Lower lobe of right lung (tissue), 2 donors: ENCODE data around the gene NFAM1. TPM values are rescaled to one million over a fixed set of nuclear protein-coding genes. Genes with fewer than 3 reads are reported as not detected.
A peak's percentile ranks its signal among the peaks of the same experiment; 100 is the strongest.

Source experiments
- ATAC-seq, 2 donors: fragments of 200-7000 bp; cut with Tn5 transposase; one replicate each; pipeline ENCODE4 v1.9.1; 2020 to 2022; ENCODE audit warnings: mild to moderate bottlenecking in 2 of 2, moderate library complexity in 2 of 2
- DNase-seq: peaks from one replicate; pipeline ENCODE4 v3.0.0-alpha.2; 2020
- H3K27ac ChIP-seq: fragments of 200-600 bp; one replicate; pipeline ENCODE4 v1.8.0; 2022
- H3K27me3 ChIP-seq: fragments of 200-600 bp; one replicate; pipeline ENCODE4 v1.8.0; 2022; ENCODE audit warnings: low read depth
- H3K36me3 ChIP-seq: fragments of 200-600 bp; one replicate; pipeline ENCODE4 v1.8.0; 2022; ENCODE audit warnings: mild to moderate bottlenecking
- H3K4me1 ChIP-seq: fragments of 200-600 bp; one replicate; pipeline ENCODE4 v1.8.0; 2022
- H3K4me3 ChIP-seq: fragments of 200-600 bp; one replicate; pipeline ENCODE4 v1.8.0; 2022; ENCODE audit warnings: mild to moderate bottlenecking
- H3K9me3 ChIP-seq: fragments of 200-600 bp; one replicate; pipeline ENCODE4 v1.8.0; 2022
- CTCF ChIP-seq: fragments of 200-600 bp; IDR thresholded peaks from one replicate; pipeline ENCODE4 v1.8.0; 2022; ENCODE audit warnings: antibody characterized with exemption, mild to moderate bottlenecking
- intact Hi-C: fragments of 100-400 bp; cut with DNase I; formaldehyde crosslinking; loops from one replicate; pipeline ENCODE4 v1.11.0; 2022
- total RNA-seq: library from RNA; stranded (reverse); fragmentation: NEBNext Ultra II Directional; extraction: Animal tissue kit (Norgen Biotek cat#: 25700); gene quantifications from one replicate; pipeline ENCODE4 v1.2.1, GENCODE V29; 2021
- donor health status: DM: no; HTN: yes; CAD: no; lungs with severe emphysema.

The NFAM1 gene
- total RNA-seq, 1 donor from 2014 or later, result 21.8 TPM

DNA sequence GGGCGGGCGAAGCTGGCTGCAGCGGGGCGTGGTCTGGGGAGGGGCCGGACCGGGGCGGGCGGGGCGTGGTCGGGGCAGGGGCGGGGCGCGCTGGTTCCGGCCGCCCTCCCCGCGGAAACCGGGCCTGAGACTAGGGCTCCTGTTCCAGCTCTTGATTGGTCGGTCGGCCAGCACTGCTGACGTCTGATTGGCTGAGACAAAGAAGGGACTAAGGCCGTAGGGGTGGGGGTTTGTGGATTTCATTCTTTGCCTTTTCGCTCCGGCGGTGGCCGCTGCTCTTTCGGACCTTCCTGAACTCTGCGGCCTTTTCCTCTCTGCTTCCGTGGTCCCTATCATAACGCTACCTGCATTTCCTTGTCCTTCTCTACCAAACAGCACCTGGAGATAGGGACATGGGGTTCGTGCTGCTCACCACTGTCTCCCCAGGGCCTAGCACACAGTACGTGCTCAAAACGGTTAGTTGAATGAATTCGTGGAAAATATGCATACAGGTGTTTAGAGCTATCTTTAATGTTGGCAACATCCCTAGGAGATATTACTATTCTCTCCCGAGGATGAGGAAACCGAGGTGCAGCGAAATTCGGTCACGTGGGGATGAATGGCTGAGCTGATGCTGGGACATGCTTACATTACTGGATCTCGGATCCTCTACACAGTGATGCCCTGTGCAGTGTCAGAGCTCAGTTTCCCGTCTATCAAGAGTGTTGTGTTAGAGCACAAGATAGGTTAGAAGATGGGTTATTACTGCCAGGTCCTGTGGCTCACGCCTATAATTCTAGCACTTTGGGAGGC is 62.8 kb downstream of the NFAM1 start:
- TF ChIP-seq CTCF, result no peak
- DNase-seq (peak; percentile 92), ATAC-seq (peak; percentile 98)
- H3K27me3 ChIP-seq, result peaks cover 37% of the 10 kb centered on the region
- peaks cover 27% of the 10 kb centered on the region for H3K4me1 ChIP-seq
- intact Hi-C loops, result no loop called here
- H3K9me3 ChIP-seq, result no peaks in the 10 kb centered on the region
- peak overlapping the region; percentile 5 for H3K27ac ChIP-seq
- no peaks in the 10 kb centered on the region for H3K36me3 ChIP-seq
- peak overlapping the region; percentile 72 for H3K4me3 ChIP-seq

- H3K36me3 ChIP-seq, result no peaks in the 10 kb centered on the region
- intact Hi-C loops, result no loop called here
- no peak for TF ChIP-seq CTCF
- peaks cover 37% of the 10 kb centered on the region for H3K27me3 ChIP-seq
- DNase-seq, result peak; percentile 56
- peak overlapping the region; percentile 72 for H3K4me3 ChIP-seq
- no peaks in the 10 kb centered on the region for H3K9me3 ChIP-seq
- peak; percentile 44 to 51 for ATAC-seq
- peaks cover 26% of the 10 kb centered on the region for H3K4me1 ChIP-seq
- no peak overlapping the region for H3K27ac ChIP-seq
Observed at GRCh38 chr22:42368379-42369249, 63.6 kb downstream of the NFAM1 start.

DNA sequence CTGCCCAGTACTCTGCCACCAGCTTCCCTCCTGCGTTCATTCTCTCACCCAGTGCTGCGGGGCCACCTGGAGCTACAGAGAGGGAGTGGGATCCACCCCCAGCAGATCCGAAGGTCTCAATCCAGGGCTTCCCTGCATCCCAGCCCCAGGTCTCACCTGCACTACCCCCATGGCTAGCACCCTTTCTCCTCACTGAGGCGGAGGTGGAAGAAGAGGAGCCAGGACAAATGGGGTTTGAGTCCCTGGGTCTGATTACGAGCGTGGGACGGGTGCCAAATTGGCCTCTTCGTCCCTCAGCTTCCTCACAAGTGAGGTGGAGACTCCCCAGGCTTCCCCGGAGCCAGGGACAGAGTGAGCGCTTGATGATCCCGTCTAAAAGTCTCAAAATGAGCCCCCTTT is 64.2 kb downstream of the NFAM1 start:
- Histone ChIP-seq H3K9me3 (no peaks in the 10 kb centered on the region), H3K27me3 (peaks cover 37% of the 10 kb centered on the region), H3K36me3 (no peaks in the 10 kb centered on the region), H3K27ac (no peak overlapping the region), H3K4me1 (peaks cover 26% of the 10 kb centered on the region), H3K4me3 (peak overlapping the region; percentile 72)
- DNase-seq (no peak), ATAC-seq (no peak)
- TF ChIP-seq CTCF, result no peak
- intact Hi-C loops, result no loop called here

DNA sequence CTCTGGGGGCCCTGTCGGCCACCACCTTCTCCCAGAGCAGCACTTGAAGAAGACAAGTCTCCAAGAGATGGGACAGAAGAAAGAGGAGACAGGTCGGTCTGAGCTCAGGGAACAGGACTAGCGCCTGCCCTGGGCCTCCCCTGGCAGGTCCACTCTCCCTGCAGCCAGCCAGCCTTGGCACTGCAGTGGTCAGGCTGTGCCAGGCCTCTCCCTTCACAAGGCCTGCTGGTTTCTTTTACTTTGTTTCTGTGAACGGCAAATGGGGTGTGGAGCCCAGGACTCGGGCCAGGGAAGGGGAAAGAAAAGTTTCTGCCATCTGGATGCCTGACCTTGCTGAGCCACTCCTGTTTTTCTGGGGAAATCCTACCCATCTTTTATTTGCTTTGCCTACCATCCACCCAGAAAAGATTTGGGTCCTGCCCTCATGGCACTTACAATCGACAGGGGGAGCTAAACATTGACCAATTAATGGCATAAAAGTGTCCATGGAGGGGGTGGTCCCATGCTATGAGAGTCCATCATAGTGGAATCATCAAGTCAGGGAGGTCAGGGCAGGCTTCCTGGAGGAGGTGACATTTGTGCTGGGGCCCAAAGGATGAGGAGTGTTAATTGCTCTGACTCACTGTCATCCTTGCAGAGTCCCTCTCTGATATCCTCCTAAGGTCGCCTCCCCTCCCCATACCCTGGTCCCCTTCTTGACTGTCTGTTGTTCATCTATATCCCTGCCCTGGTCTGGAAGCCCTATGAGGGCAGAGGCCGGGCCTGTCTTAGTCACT is 65.2 kb downstream of the NFAM1 start:
- peaks cover 37% of the 10 kb centered on the region for H3K27me3 ChIP-seq
- H3K36me3 ChIP-seq, result no peaks in the 10 kb centered on the region
- H3K4me1 ChIP-seq, result peaks cover 26% of the 10 kb centered on the region
- DNase-seq (no peak), ATAC-seq (no peak)
- H3K27ac ChIP-seq, result no peak overlapping the region
- no peaks in the 10 kb centered on the region for H3K9me3 ChIP-seq
- intact Hi-C loops, result no loop called here
- TF ChIP-seq CTCF, result no peak
- H3K4me3 ChIP-seq, result no peak overlapping the region
